Stimulated activated CD8-positive, alpha-beta memory T cell treated with anti-CD3 and anti-CD28 coated beads, Interleukin-7, amount 100 ng/mL, for 1 hour (primary cell): ENCODE results near the gene ANXA2.
"Not testable (repeated sequence)": the region's sequence is repeated elsewhere in the genome, so short reads cannot be mapped to it uniquely, and the experiment has no call there.

Experiments
- DNase-seq, 2 donors: peaks; one replicate each; pipeline ENCODE4 v3.0.0-alpha.2; 2020; ENCODE audit warnings: low read depth in 2 of 2

The ANXA2 gene

DNA sequence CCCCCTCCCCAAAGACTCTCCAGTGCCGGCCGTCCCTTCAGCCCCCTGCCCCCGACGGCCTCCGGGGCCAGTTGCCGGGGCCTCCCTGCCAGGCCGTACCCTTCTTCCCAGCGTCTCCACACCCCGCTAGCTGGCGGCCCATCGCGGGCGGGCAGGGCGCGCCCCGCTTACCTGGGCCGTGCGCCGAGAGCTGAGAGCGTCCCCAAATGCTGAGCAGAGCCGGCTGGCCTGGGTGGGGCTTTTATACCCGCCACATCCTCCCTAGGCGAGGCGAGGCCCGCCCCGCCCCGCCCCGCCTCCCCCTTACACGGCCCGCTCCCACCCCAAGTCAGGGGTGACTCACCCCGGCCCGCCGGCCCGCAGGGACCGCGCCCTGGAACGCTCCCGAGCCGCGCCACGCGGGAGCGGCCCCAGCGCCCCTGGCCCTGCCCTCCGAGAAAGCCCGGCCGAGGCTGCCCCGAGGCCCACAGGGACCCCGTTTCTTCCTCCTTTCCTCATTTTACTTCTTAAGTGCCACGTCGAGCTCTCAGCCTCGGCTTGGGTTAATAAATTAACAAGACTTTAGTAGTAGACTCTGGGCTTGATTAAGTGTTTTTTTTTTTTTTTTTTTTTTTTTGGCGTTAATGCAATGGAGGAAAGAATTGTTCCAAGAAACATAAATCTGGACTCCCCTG is at the start of gene ANXA2:
Gene ANXA2, minus strand, starts transcription at position 215 of the 674 bp plus-strand sequence. CDS start 11,911 bp downstream, outside the sequence.
- DNase-seq: peak; percentile 64 to 67

DNA sequence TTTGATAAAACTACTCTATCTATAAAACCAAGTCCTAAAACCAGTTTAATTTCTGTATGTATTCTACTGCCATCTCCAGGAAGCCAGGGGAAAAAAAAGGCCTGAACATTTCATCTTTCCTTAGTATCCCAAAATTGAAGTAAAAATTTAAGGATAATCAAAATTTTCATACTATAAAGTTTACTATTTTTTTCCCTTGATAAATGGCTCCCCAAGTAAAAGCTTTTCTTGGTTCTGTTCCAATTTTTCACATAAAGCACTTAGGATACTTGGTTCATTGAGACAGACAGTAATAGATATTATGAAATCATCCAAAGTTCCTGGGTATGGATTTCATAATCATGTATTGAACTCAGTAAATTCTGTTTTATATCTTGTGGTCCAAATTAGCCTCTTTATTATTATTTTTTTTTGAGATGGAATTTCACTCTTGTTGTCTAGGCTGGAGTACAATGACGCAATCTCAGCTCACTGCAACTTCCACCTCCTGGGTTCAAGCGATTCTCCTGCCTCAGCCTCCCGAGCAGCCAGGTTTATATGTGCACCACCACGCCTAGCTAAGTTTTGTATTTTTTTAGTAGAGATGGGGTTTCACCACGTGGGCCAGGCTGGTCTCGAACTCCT is 46.6 kb upstream of the ANXA2 start:
- DNase-seq: no peak

DNA sequence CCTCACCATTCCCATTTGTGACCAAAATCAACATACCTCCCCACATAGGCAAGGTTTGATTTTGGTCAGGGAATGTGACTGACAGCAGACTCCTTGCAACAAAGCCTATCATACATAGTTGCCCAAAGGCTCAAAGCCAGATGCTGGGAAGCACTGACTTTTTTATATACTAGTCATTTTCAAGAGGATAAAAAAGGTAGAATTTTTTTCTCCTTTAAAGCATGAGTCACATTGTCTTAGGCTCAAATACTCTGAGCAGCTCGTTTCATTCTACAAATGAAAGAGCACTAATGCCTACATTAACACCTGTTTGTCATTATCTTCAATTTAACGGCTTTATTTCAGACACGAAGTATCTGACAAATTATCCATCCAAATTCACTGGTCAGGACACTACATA is 45.0 kb upstream of the ANXA2 start:
- DNase-seq: no peak

DNA sequence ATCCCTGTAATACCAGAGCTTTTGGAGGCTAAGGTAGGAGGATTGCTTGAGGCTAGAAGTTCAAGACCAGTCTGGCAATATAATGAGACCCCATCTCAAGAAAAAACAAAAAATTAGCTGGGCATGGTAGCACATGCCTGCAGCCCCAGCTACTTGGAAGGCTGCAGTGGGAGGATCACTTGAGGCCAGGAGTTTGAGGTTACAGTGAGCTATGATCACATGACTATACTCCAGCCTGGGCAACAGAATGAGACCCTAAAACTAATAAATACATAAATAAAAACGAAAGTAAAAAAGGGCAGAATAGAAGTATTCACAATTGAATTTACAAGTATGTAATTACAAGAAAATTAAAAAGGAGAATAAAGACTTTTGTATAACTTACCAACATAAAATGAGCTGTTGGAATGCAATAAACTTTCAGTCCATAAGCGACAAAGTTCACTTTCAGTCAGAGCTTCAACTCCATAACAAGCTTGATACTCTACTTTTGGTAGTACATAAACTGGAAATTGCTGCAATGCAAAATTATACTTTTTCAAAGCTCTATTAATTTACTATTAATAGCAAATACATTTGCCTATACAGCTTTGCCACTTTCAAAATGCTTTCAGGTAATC is 44.4 kb upstream of the ANXA2 start:
- DNase-seq: no peak

DNA sequence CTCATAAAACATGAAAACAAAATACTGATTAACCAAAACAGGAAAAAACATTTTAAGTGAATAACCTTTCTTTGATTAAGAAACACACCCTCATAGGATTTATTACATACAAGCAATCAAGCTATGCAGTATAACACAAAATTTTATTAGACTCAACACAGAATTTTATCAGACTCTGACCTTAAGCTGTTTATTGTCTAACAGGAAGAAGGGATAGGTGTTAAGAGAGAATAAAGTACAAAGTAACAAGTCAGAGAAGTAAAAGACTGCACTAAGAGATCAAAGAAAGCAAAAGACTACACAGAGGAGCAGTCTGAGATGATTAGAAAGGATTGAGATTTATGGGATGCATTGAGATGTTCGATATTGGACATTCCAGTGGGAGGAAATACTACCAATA is 43.5 kb upstream of the ANXA2 start:
- no peak for DNase-seq

DNA sequence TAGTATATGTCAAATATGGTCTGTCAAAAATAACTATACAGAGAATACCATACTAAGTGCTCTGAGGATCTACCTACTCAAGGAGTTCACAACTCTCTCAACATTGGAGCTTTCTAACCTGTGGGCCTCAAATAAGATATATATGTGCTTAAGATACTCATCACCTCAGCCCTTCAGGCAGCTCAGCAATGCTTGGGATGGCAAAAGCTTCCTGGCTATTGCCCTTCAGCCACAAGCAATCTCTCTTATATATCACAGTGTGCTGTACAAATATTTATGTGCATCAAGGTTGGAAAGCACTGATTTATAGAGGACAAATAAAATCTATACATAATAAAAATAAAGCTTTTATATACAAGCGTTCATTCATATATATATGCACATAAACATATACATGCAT is 40.9 kb upstream of the ANXA2 start:
- DNase-seq: no peak

DNA sequence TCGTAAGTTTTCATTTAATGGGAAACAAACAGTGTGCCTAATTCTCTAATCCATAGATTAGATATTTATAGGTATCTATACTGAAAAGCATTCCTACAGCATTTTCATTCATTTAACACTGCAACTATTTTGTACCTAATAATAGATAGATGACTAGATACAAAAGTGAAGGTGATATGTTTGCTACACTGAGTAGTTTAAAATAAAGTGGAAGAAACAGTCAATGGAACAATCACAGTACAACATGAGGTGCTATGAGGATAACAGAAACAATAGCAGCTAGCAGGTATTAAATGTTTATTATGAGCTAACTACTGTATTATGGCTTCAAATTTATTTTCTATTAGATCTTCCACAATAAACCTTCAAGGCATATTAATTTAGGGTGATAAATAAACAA is 31.1 kb upstream of the ANXA2 start:
- no peak for DNase-seq

DNA sequence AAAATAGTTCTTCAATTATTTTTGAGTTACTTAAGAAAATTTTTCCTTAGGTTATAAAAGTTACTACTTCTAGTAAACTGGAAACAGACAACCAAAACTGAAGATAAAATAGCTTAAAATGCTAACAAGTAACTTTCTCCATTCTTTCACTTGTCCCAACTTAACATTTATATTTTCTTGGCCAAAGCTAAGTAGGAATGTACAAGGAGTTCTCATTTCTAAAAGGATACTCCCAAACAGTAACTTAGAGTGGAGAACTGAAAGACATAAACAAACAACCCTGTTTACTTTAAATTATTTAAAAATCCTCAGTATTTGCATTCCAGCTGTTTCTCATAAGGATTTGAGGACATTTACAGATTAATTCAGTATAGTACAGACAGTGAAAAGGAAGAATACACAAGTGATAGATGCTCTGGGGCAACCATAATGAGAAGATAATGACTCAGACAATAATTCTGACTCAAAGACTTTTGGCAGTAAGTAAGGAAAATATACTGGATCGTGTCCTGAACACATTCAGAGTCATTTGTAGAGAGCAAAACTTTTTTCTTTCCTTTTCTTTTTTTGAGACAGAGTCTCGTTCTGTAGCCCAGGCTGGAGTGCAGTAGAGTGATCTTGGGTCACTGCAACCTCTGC is 29.2 kb upstream of the ANXA2 start:
- DNase-seq: no peak

DNA sequence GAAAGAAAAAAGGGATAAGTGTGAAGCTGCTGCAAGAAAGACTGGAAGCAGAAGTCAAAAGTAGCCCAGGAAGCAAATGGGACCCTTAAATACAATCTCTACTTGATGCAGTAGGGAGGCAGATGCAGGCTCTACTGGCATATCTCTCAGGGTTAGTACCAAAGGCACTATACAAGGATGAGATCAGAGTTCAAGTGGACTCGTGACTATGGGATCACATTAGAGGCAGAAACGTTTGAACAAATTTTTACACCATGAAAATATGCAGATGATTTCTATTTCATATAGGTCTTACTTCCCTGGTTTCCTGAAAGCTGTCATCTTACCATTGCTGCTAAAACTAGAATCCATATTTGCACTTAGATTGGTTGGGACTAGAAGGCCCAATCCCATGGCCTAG is 27.7 kb upstream of the ANXA2 start:
- no peak for DNase-seq

DNA sequence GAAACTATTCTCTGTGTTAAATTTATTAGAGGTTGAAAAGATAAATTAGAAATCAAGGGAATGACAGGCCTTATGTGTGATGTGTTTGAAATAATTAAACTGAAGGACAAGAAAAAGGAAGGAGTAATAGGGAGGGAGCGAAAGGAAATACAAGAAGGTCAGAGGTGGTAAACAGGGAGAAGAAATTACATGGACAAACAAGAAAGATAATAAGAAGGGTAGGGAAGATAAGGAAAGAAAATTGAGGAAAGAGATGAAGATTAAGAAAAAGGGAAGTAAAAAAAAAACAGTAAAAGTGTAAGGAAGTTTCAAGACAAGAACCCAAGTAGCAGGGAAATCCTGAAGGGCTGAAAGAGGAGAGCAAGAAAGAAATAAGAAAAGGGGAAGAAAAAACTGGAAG is 26.2 kb upstream of the ANXA2 start:
- no peak for DNase-seq

DNA sequence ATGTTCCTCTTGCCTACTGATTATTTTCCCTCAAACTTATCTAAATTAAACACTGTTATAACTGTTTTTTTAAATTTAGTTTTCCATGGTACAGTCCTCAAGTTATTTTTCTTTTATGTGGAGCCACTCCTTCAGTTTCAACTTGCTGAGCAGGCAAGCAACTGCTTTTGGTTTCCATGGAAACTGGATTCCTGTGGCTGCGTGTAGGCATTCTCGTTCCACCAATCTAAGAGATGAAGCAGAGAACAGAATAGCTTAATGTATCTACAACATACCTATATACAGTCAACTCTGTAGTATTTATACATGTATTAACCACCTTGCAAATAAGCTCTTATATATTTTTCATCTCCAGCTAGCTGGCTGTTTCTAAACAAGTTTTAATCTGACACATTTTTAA is 25.8 kb upstream of the ANXA2 start:
- DNase-seq: no peak

DNA sequence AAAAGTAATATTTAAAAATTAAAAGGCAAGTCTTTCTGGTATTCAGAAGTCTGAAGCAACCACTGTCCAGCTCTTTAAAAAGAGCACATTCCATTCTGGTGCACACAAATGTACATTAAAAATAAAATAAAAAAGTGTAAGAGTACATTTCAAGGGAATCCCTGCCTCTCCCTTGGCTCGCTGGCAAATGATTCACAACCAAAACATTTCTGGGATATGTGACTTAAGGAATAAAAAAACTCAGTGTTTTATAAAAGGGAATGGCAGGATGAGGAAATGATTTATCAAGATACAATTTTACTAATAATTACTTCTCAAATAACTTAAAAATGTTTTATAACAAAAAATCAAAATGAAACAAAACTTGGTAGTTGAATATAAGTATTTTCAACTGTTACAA is 23.8 kb upstream of the ANXA2 start:
- no peak for DNase-seq

DNA sequence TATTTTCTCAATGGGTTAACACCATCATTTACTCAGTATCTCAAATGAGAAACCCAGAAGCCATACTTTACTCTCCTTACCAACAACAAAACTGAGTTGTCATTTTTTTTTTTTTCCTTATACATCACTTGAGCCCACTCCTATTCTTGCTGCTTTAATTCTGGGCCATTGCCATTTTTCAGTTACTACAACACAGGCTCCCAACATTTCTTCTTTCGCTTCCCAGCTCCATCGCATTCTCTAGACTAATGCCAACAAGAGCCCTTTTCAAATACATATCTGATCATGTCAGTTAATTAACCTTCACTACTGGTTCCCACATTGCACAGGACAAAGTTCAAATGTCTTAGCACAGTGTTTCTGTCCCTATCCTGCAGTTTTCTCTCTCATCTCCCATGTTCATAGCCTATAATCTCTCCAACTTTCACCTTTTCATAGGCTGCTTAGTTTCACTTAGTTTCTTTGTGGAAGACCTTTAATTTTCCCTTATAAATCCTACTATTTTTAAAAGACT is 22.5 kb upstream of the ANXA2 start:
- no peak for DNase-seq

DNA sequence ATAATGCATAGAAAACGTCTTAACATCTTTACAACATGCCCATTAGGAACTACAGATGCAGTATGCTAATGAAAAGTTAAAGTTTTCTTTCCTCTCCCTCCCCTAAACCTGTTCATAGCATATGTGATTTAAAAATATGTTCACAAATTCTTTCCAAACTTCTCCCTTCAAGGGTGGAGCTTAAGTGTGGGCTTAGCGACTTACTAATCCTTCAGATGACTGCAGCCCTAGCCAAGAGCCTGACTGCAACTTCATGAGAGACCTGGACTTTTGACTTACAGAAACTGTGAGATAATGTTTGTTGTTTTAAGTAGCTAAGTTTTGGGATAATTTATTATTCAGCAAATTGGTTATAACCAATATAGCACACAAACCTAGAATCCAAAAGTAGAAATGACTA is 22.0 kb upstream of the ANXA2 start:
- DNase-seq: no peak

DNA sequence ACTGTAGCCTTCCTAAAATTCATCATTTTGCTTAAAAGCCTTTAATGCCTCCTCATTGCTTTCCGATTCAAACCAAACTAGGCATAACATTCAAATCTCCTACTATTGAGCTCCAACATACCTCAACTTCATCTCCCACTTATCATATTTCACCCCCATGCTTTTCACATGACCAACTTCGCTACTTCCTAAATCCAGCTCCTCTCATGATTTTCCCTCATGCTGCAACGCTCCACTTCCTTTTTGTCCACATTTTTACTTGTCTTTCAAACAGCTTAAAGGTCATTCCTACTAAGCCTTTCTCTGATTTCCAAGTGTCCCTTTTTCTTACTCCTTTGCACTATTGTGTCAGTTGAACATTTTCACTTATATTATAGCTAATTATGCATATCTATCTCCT is 20.3 kb upstream of the ANXA2 start:
- no peak for DNase-seq

DNA sequence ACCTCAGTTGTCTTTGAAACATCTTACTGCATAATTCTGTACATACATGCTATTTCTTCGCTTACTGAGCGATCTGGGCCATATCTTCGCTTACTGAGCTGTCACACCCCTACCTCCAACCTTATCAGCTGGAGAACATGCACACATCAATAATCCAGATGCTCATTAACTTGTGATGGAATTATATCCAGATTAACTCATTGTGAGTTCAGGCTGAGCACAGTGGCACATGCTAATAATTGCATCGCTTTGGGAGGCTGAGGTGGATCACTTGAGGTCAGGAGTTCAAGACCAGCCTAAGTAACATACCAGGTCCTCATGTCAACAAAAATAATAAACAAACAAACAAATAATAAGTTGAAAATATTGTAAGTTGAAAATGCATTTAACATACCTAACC is 19.3 kb upstream of the ANXA2 start:
- no peak for DNase-seq

DNA sequence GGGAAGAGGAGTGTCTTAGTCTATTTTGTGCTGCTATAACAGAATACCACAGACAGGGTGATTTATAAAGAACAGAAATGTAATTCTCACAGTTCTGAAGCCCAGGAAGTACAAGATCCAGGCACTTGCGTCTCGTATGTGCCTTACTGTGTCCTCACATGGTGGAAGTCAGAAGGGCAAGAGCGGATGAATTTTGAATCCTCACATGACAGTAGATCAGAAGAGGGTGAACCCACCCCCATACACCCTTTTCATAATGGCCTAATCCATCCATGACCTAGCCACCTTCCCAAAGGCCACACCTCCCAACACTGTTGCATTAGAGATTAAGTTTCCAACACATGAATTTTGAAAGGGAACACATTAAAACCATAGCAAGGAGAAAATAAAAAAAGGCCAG is 18.7 kb upstream of the ANXA2 start:
- DNase-seq: no peak

DNA sequence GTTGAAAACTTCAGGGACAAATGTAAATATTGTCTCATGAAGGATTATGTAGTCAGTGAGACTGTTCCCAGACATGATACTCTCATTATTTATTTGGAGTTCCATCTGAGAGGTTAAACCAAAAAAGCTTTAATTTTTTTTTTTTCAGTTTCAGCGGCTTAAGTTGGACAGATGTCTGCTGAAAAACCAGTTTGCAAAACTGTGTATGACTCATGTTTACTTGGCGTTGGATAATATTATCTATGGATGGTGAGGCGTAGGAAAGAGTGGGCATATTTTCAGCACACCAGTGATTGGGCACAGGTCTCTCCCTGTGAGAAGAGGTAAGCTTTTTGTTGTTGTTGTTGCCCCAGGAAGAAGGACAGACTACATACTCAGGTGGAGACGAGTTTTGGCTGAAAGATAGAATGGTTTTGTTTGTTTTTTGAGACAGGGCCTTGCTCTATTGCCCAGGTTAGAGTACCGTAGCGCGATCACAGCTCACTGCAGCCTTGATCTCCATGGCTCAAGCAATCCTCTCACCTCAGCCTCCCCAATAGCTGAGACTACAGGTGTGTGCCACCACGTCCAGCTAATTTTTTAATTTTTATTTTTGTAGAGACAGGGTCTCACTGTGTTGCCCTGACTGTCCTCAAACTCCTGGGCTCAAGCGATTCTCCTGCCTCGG is 16.4 kb upstream of the ANXA2 start:
- DNase-seq: no peak

DNA sequence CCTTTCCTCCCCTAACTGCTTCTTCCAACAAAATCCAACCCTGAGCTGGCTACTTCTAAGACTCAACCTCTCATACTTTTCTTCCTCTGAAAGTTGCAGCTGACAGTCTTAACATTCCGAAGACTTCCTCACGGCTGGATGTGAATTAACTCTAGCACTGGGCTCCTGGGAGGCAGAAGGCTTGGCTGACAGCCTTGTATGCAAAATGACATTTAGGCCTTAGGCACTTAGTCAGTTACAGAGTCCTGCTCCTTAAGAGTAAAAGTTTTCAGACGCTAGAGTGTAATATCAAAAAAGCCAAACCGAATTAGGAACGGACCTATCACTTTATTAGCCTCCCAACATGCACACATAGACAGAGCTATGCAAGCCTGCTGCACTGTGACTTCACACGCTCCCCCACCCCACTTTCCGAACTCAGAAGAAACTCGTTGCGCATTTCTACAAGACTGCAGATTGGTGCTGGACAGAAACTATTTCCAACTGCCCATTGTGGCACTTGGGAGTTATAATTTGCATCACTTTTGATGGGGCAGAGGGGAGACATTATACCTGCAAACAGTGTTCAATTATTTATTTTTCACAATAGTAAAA is 15.5 kb upstream of the ANXA2 start:
- DNase-seq: no peak

DNA sequence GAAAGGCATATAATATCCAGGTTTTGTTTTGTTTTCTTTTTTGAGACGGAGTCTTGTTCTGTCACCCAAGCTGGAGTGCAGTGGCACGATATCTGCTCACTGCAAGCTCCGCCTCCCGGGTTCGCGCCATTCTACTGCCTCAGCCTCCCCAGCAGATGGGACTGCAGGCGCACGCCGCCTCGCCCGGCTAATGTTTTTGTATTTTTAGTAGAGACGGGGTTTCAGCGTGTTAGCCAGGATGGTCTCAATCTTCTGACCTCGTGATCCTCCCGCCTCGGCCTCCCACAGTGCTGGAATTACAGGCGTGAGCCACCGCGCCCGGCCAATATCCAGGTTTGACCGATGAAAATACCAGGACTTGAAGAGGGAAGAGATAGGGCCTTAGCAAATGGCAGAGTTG is 15.0 kb upstream of the ANXA2 start:
- not testable (repeated sequence) for DNase-seq

DNA sequence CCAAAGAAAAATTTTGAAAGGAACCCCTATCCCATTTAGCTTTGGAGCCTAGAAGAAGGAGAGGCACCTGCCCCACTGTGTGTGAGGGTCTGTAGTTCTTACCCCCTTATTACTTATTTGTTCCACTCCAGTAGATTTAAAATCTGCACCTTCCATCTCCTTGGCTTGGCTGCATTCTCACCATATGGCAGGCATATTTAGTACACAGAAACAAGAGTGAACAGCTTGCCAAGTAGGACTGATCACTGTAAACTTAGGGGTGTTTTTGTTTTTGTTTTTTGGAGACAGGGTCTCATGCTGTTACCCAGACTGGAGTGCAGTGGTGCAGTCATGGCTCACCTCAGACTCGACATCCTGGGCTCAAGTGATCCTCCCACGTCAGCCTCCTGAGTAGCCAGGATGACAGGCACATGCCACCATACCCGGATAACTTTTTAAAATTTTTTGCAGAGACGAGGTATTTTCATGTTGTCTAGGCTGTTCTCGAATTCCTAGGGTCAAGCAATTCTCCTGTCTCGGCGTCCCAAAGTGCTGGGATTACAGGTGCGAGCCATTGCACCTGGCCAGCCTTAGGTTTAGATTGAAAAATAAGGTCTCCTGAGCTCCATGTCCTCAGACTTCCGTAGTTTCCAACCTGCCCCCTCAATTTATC is 14.1 kb upstream of the ANXA2 start:
- DNase-seq: no peak
